IMR-90 (cell line): ENCODE data around the gene MTMR2. TPM values are rescaled to one million over a fixed set of nuclear protein-coding genes. Genes with fewer than 3 reads are reported as not detected.

Experiments used
- ATAC-seq: fragments of 200-7000 bp; cut with Tn5 transposase; 2 replicates; pipeline ENCODE4 v1.9.1; 2020; ENCODE audit warnings: low read depth, mild to moderate bottlenecking, moderate library complexity
- BruUV-seq: library from RNA; stranded (reverse); fragments of 400-500 nt; replicated peaks from 2 replicates; lab custom pipeline; 2021; lab: Mats Ljungman, UMichigan
- CTCF ChIA-PET: fragments of 300-600 bp; formaldehyde crosslinking; extraction: SDS; loops from one replicate; lab custom pipeline; 2021; ENCODE audit warnings: antibody characterized with exemption; lab: Yijun Ruan, JAX
- POLR2A ChIA-PET: fragments of 300-600 bp; sonication (Branson Sonifier 250); formaldehyde crosslinking; loops from one replicate; lab custom pipeline; 2022; ENCODE audit warnings: antibody characterized with exemption; ENCODE audit not compliant: unreplicated experiment; lab: Charles Lee
- DNase-seq: peaks from one replicate; pipeline ENCODE4 v3.0.0; 2013
- H2AFZ ChIP-seq: replicated peaks from 2 replicates; pipeline ENCODE3; 2013; ENCODE audit warnings: low read length, mild to moderate bottlenecking; ENCODE audit not compliant: poor library complexity
- H2AK5ac ChIP-seq: 2 replicates; pipeline ENCODE4 v1.6.1; 2013; ENCODE audit warnings: low read depth, low read length, inconsistent platforms
- H2AK9ac ChIP-seq: replicated peaks from 2 replicates; pipeline ENCODE3; 2013; ENCODE audit warnings: mild to moderate bottlenecking, low read depth, low read length, moderate library complexity; ENCODE audit not compliant: poor library complexity
- H2BK120ac ChIP-seq: 2 replicates; pipeline ENCODE4 v1.6.1; 2013; ENCODE audit warnings: low read depth, low read length, inconsistent platforms
- H2BK15ac ChIP-seq: 3 replicates; pipeline ENCODE4 v1.6.1; 2013; ENCODE audit warnings: low read depth, low read length, inconsistent platforms
- H2BK20ac ChIP-seq: 2 replicates; pipeline ENCODE4 v1.6.1; 2013; ENCODE audit warnings: low read depth, mild to moderate bottlenecking, inconsistent platforms, low read length, moderate library complexity
- H2BK5ac ChIP-seq: 2 replicates; pipeline ENCODE4 v1.6.1; 2013; ENCODE audit warnings: mild to moderate bottlenecking, low read depth, low read length, inconsistent platforms; ENCODE audit not compliant: poor library complexity, severe bottlenecking
- H3K14ac ChIP-seq: replicated peaks from 2 replicates; pipeline ENCODE4 v1.6.1; 2013; ENCODE audit warnings: low read depth, low read length, inconsistent platforms
- H3K18ac ChIP-seq: 2 replicates; pipeline ENCODE4 v1.6.1; 2013; ENCODE audit warnings: low read depth, low read length, control low read depth
- H3K23ac ChIP-seq: 2 replicates; pipeline ENCODE4 v1.6.1; 2013; ENCODE audit warnings: low read depth, low read length, inconsistent platforms
- H3K27ac ChIP-seq: 2 replicates; pipeline ENCODE4 v1.5.1; 2013; ENCODE audit warnings: mild to moderate bottlenecking, control low read depth, low read length; ENCODE audit not compliant: insufficient read depth
- H3K27me3 ChIP-seq: 2 replicates; pipeline ENCODE4 v1.6.1; 2013; ENCODE audit warnings: low read length; ENCODE audit not compliant: control insufficient read depth, insufficient read depth
- H3K36me3 ChIP-seq: 2 replicates; pipeline ENCODE4 v1.6.1; 2013; ENCODE audit warnings: low read length, mixed read lengths; ENCODE audit not compliant: control insufficient read depth, insufficient read depth
- H3K4ac ChIP-seq: 2 replicates; pipeline ENCODE4 v1.6.1; 2013; ENCODE audit warnings: low read depth, low read length, inconsistent platforms
- H3K4me1 ChIP-seq: 2 replicates; pipeline ENCODE4 v1.6.1; 2013; ENCODE audit warnings: low read length, mixed read lengths; ENCODE audit not compliant: control insufficient read depth, insufficient read depth
- H3K4me2 ChIP-seq: 2 replicates; pipeline ENCODE4 v1.6.1; 2013; ENCODE audit warnings: low read depth, mild to moderate bottlenecking, control low read depth, low read length, moderate library complexity
- H3K4me3 ChIP-seq: 2 replicates; pipeline ENCODE4 v1.5.1; 2013; ENCODE audit warnings: low read depth, mild to moderate bottlenecking, control low read depth, low read length, moderate library complexity; ENCODE audit not compliant: insufficient read depth
- H3K56ac ChIP-seq: 2 replicates; pipeline ENCODE4 v1.6.1; 2013; ENCODE audit warnings: low read length, inconsistent platforms; ENCODE audit not compliant: insufficient read depth; ENCODE audit errors: extremely low read depth
- H3K79me1 ChIP-seq, 2 experiments: 2 replicates each; pipeline ENCODE4 v1.6.1; 2013; ENCODE audit warnings: low read length in 2 of 2, inconsistent platforms in 1 of 2, low read depth in 1 of 2
- H3K9ac ChIP-seq: 2 replicates; pipeline ENCODE4 v1.6.1; 2013; ENCODE audit warnings: low read depth, low read length, control low read depth
- H3K9me1 ChIP-seq: 2 replicates; pipeline ENCODE4 v1.6.1; 2013; ENCODE audit warnings: low read length, inconsistent platforms; ENCODE audit not compliant: insufficient read depth
- H3K9me3 ChIP-seq: 2 replicates; pipeline ENCODE4 v1.6.1; 2013; ENCODE audit warnings: low read length; ENCODE audit not compliant: control insufficient read depth, insufficient read depth
- H4K20me1 ChIP-seq: 2 replicates; pipeline ENCODE4 v1.6.1; 2013; ENCODE audit warnings: low read length, inconsistent platforms; ENCODE audit not compliant: insufficient read depth
- H4K5ac ChIP-seq: 2 replicates; pipeline ENCODE4 v1.6.1; 2013; ENCODE audit warnings: mild to moderate bottlenecking, low read depth, low read length, control low read depth
- H4K8ac ChIP-seq, 2 experiments: 2 replicates each; pipeline ENCODE4 v1.6.1; 2013; ENCODE audit warnings: low read depth in 2 of 2, low read length in 2 of 2, control low read depth in 1 of 2, inconsistent platforms in 1 of 2
- H4K91ac ChIP-seq: 2 replicates; pipeline ENCODE4 v1.6.1; 2013; ENCODE audit warnings: low read depth, low read length, inconsistent platforms; ENCODE audit not compliant: insufficient read depth
- USF2 ChIP-seq: fragments of 150-350 bp; IDR thresholded peaks from 2 replicates; pipeline ENCODE4 v1.6.1; 2017; ENCODE audit warnings: mild to moderate bottlenecking, antibody characterized with exemption, low read length, low read depth
- WGBS, 2 experiments: methylation state at CpG; one replicate each; pipeline versions ENCODE4 v1.1.5 to v1.1.7; 2013; ENCODE audit warnings: missing lambda C conversion rate in 2 of 2; ENCODE audit not compliant: insufficient read length in 1 of 2; ENCODE audit errors: extremely low coverage in 2 of 2; 5-methylcytosine and 5-hydroxymethylcytosine counted together
- dilution Hi-C: fragments of 300-500 bp; cut with HindIII; formaldehyde crosslinking; loops from one replicate; pipeline ENCODE4 v1.14.3; 2018; ENCODE audit warnings: low sequenced_read_pairs; ENCODE audit not compliant: unreplicated experiment
- in situ Hi-C: fragments of 300-500 bp; cut with MboI; formaldehyde crosslinking; loops from 3 replicates; pipeline ENCODE4 v1.14.3; 2019; ENCODE audit warnings: low sequenced_read_pairs, inconsistent platforms, mixed read lengths
- intact Hi-C: fragments of 100-400 bp; cut with micrococcal nuclease; formaldehyde crosslinking; loops from 2 replicates; pipeline ENCODE4 v1.10.0; 2022
- polyA plus RNA-seq, 3 experiments: library from polyadenylated mRNA; depleted of rRNA; stranded (reverse); fragments of >200 nt; gene quantifications; 2 replicates each; pipeline ENCODE4 v1.2.3, GENCODE V29; 2012; ENCODE audit warnings: low replicate concordance in 1 of 3
- total RNA-seq: library from RNA; depleted of rRNA; stranded (reverse); fragments of >200 nt; gene quantifications from 2 replicates; pipeline ENCODE4 v1.2.3, GENCODE V29; 2012

Gene MTMR2
- total and polyA plus RNA-seq, 2 of the 4 experiments (the other 2 are of a cell fraction): 16.6 to 30.6 TPM

- Histone ChIP-seq H2BK120ac (no peak overlapping the region), H2BK15ac (no peak overlapping the region), H3K9me3 (no peaks in the 10 kb centered on the region), H3K27ac (no peak overlapping the region), H2BK5ac (no peak overlapping the region), H4K5ac (no peak overlapping the region), H3K4ac (no peak overlapping the region), H3K14ac (0 out of 2 replicates have a peak overlapping the region, but pooled peaks have one; percentile 1), H3K4me2 (no peak overlapping the region), H4K8ac (no peak overlapping the region), H3K27me3 (no peaks in the 10 kb centered on the region), H3K36me3 (no peaks in the 10 kb centered on the region), H4K91ac (no peak overlapping the region), H3K23ac (no peak overlapping the region), H3K79me1 (peaks cover 28 to 55% of the 10 kb centered on the region in 2 experiments), H2AFZ (no peak overlapping the region), H2BK20ac (no peak overlapping the region), H3K9ac (no peak overlapping the region), H3K56ac (no peak overlapping the region), H3K4me3 (no peak overlapping the region), H3K9me1 (peaks cover 6% of the 10 kb centered on the region), H3K4me1 (peaks cover 3% of the 10 kb centered on the region; the same call in 1 of the 2 replicates), H3K18ac (no peak overlapping the region), H2AK9ac (no peak overlapping the region), H2AK5ac (no peak overlapping the region; the same call in 1 of the 2 replicates), H4K20me1 (peaks cover 7% of the 10 kb centered on the region; the same call in 1 of the 2 replicates)
- ATAC-seq (peak; percentile 80), DNase-seq (peak; percentile 58)
- no peak for TF ChIP-seq USF2
- in situ Hi-C loops (no loop called here), intact Hi-C loops (no loop called here), dilution Hi-C loops (no loop called here)
- WGBS, 2 experiments: no CpG with 5 or more reads among the region's 4 CpGs
- ChIA-PET POLR2A (no interaction called here), CTCF (no interaction called here)
- no TSS peak for BruUV-seq
These were observed 32.3 kb downstream of the MTMR2 start for GRCh38 chr11:95891423-95892170.
